NAMALWA (cell line): ENCODE results near the gene PRODH2.

ENCODE experiments used
- DNase-seq: peaks from one replicate; pipeline ENCODE4 v3.0.0-alpha.2; 2015; ENCODE audit warnings: low spot score

The PRODH2 gene, protein sequence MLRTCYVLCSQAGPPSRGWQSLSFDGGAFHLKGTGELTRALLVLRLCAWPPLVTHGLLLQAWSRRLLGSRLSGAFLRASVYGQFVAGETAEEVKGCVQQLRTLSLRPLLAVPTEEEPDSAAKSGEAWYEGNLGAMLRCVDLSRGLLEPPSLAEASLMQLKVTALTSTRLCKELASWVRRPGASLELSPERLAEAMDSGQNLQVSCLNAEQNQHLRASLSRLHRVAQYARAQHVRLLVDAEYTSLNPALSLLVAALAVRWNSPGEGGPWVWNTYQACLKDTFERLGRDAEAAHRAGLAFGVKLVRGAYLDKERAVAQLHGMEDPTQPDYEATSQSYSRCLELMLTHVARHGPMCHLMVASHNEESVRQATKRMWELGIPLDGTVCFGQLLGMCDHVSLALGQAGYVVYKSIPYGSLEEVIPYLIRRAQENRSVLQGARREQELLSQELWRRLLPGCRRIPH

DNA sequence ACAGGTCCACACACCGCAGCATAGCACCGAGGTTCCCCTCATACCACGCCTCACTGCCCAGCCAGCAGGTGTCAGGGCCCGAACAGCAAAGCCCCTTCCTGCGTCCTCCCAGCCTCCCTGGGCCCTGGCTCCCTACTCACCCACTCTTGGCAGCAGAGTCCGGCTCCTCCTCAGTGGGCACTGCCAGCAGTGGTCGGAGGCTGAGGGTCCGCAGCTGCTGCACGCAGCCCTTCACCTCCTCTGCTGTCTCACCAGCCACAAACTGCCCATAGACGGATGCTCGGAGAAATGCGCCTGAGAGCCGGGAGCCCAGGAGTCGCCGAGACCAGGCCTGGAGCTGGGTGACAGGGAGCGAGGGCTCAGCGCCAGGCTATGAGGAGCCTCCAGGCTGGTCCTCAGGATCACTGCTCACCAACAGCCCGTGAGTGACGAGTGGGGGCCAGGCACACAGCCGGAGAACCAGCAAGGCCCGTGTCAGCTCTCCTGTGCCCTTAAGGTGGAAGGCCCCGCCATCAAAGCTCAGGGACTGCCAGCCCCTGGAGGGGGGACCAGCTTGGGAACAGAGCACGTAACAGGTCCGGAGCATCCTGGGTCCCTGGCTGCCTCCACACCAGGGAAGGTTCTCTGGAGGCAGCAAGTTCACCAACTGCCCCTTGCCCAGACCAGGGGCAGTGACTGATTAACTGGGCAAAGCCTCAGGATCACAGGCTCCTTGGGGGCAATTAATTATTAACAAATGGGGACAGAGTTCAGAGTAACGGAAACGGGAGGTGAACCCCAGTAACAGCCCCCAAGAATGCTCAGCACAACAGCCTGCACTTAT is at the start of gene PRODH2:
Gene PRODH2 (minus strand): TSS at position 626 of the 823 bp plus-strand sequence. CDS start 40 bp downstream, at position 586.
- no peak for DNase-seq

DNA sequence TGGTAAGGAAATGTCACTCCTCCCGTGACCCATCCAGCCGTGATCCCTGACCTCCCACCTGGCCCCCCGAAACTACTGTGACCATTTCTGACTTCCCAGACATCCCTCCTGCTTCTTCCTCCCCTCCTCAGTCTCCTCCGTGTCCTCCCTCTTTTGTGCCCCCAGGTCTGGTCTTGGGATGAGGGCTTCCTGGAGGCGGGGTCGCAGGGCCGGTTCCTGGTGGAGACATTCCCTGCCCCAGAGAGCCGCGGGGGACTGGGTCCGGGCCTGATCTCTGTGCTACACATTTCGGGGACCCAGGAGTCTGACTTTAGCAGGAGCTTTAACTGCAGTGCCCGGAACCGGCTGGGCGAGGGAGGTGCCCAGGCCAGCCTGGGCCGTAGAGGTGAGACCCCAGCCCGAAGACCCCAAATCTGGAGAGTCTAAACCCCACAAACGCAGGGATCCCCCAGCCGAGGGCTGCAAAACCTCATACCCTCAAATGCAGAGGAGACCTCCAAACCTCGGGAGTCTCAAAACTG is 49.1 kb upstream of the PRODH2 start:
- DNase-seq, result no peak

DNA sequence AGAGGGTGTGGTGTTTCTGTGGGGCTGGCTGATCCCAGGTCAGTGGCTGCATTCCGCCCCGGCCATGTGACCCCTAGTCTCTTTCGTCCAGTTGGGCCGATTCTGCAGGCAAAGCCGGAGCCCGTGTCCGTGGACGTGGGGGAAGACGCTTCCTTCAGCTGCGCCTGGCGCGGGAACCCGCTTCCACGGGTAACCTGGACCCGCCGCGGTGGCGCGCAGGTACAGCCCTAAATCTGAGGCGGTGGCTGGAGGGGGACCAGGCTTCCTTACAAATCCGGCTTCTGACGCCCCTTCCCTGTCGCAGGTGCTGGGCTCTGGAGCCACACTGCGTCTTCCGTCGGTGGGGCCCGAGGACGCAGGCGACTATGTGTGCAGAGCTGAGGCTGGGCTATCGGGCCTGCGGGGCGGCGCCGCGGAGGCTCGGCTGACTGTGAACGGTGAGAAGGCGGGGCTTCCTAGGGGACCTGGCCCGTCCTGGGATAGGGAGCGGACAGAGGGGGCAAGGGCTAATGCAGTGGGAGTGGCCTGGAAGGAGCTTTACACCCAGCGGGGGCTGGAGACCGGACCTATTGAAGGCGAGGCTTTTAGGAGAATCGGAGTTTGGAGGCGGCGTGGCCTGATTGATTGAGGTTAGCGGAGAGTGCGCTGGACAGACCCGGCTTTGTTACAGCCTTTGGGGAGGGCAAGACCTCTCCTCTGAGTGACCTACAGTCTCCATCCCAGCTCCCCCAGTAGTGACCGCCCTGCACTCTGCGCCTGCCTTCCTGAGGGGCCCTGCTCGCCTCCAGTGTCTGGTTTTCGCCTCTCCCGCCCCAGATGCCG is 48.4 kb upstream of the PRODH2 start:
- no peak for DNase-seq

DNA sequence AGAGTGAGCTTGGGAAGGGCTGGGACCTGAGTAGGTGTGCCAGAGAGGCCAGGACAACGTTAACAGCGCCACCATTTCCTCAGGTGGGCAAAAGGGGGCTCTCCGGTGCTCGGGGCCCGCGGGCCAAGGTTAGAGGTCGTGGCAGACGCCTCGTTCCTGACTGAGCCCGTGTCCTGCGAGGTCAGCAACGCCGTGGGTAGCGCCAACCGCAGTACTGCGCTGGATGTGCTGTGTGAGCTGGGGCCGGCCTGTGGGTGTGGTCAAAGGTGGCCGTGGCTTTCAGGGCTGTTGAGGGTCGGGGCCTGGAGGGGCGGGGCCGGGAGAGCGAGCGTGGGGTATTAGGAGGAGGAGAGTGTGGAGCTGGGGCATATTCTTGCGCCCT is 47.8 kb upstream of the PRODH2 start:
- no peak for DNase-seq

DNA sequence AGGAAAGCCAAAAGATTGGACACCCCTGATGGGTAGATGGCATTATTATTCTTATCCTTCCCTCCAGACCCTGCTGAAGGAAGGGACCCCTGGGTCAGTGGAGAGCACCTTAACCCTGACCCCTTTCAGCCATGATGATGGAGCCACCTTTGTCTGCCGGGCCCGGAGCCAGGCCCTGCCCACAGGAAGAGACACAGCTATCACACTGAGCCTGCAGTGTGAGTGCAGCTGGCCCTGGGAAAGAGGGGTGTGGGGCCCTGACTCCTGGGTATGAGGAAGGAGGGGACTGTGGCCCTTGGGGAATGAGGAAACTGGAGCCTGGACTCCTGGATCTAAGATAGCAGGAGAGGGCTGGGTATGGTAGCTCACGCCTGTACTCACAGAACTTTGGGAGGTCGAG is 46.8 kb upstream of the PRODH2 start:
- no peak for DNase-seq

DNA sequence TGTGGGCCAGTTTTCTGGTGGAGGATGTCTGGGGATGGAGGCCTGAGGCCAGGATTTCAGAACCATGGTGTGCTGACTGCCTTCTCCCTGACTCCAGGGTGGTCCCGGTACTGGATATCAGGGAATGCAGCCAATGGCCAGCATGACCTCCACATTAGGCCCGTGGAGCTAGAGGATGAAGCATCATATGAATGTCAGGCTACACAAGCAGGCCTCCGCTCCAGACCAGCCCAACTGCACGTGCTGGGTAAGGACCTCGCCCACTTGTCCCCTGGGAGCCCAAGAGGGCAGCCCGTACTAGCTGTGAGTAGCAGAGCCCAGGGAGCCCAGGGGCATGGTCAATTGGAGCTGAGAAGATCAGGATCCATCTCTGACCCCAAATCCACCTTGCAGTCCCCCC is 45.7 kb upstream of the PRODH2 start:
- no peak for DNase-seq

DNA sequence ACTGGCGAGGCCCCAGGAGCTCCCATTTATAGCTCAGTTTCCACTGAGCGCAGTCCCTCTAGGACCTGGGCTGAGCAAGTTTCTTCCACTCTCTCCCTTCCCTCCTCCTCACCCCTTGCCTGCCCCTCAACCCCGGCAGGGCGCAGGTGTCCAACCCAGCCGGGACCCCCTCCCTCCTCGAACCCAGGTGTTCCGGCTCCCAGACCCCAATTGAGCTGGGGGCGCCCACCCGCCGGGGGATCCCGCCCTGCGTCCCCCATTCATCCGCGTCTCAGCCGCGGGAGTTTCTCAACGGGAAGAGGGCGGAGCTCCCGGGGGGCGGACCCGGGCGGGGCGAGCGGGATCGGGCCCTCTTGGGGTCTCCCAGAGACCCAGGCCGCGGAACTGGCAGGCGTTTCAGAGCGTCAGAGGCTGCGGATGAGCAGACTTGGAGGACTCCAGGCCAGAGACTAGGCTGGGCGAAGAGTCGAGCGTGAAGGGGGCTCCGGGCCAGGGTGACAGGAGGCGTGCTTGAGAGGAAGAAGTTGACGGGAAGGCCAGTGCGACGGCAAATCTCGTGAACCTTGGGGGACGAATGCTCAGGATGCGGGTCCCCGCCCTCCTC is 44.0 kb upstream of the PRODH2 start, which contains the start of gene KIRREL2:
Gene KIRREL2 (plus strand): TSS at position 366 of the 604 bp plus-strand sequence. CDS start 209 bp downstream, at position 575.
- DNase-seq, result peak; percentile 56

DNA sequence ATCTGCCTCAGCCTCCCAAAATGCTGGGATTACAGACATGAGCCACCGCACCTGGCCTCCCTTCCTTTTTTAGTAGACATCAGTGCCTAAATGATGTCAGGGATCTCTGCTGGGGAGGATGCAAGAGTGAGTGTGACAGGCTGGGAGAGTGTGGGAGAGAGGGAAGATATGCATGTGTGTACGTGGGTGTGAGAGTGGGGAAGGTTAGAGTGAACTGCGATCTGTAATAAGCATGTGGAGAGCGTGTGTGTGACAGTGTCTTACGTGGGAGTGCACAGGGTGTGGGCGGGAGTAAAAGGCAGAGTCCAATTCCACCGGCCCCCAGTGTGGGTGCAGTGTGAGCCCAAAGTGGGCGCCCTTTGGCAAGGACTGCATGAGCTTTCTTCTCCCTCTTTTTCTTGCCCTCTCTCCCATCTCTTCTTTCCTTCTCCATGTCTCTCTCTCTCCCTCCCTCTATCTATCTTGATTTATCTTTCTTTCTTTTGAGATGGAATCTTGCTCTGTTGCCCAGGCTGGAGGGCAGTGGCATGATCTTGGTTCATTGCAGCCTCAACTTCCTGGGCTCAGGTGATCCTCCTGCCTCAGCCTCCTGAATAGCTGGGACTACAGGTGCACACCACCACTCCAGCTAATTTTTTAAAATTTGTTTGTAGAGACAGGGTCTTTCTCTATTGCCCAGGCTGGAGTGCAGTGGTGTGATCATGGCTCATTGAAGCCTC is 40.6 kb upstream of the PRODH2 start:
- no peak for DNase-seq

DNA sequence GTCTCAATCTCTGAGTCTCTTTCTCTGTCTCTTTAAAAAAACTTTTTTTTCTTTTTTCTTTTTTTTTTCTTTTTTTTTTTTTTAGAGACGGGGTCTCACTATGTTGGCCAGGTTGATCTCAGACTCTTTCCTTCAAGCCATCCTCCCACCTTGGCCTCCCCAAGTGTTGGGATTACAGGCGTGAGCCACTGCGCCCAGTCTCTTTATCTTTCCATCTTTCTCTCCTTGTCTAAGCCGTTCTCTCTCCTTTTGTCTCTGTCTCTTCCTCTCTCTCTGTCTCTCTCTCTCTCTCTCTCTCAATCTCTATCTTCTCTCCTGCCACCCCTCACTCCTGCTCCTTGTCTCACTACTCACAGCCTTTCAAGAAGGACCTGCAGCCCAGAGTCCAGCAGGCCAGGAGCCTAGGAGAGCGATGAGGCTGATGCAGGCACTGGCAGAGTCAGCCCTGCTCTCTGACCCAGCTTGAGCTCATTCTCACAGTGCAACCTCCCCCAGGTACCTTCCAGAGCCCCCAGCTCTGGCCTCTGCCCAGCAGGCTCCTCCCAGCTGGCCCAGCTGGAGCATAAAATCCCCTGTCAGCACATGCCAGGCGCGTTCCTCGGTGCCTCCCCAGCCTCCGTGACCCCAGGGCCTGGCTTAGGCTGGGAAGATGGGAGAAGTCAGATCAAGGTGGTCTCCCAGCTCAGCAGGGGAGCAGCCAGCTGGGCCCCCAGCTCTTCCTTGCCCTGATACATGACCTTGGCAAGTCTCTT is 39.6 kb upstream of the PRODH2 start, which contains the start of gene NPHS1:
Gene NPHS1 (minus strand): TSS at position 476 of the 752 bp plus-strand sequence. CDS start 667 bp downstream, outside the sequence.
- DNase-seq, result no peak

DNA sequence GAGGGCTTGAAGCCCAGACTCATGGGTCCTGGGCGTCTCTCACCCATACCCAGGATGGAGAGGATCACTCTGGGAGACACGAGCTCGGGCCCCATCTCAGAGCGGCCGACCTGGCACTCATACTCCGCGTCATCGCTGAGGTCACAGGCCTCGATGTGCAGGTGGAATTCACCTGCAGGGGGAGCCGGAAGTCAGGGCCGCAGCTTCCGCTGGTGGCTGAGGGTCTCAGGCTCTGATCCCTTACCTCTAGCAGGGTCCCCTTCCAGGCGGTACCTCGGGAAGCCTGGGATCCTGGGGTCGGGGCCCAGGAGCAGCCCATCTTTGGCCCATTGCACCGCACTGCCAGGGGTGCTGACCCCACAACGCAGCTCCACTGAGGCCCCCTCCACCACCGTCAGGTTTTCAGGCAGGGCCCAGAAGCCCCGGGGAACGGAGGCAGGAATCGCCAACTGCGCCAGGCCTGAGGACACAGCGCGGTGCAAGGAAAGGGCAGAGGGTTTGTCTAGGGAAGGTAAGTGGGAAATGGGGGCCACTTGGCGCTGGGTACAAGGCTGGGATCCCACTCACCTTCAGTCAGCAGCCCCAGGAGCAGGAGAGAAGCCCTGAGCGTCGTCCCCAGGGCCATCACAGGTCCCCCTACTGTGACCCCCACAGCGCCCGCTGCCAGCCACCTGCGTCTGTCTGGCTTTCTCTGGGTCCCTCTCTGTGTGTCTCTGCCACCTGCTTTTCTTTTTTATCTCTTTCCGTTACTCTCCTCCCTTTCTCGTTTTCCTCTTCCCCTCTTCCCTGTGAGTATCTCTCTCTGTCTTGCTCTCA is 38.8 kb upstream of the PRODH2 start:
- DNase-seq, result no peak

DNA sequence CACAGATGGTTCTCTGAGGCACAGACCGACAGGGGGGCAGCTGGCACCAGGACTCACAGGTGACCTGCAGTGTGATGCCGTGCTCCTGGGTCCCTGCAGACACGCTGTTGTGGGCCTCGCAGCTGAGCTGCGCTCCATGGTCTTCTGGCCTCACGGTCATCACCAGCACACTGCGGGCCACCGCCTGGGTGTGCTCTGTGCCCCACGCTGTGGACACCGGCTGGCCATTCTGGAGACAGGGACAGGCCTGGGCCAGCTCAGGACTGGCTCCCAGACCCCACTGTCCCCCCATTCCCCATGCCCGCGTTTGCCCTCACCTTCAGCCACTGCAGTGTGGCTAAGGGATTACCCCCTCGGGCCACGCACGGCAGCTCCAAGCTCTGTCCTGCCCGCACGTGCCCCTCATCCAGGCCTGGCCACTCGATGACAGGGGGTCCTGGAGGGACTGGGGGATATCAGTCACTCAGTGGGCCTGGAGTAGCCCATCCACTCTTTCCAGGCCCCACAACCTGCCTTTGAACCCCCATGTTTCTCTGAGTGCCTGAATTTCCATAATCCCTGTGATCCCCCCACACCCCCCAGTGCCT is 36.4 kb upstream of the PRODH2 start:
- no peak for DNase-seq

DNA sequence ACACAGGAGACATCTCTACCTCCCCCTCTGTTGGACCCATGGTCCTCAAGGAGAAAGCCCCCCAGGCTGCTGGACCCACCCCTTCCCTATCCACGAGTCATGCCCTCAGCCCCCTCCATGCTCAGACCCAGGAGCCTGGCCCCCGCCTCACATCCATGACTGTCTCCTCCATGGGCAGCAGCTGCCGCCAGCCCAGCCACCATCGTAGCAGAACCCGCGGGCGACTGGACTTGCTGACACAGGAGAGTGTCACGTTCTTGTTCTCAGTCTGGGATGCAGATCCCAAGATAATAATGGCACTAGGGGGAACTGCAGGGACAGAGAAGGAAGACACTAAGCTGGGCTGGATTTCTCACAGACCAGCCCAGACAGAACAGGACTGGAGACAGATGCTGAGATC is 35.8 kb upstream of the PRODH2 start:
- no peak for DNase-seq

DNA sequence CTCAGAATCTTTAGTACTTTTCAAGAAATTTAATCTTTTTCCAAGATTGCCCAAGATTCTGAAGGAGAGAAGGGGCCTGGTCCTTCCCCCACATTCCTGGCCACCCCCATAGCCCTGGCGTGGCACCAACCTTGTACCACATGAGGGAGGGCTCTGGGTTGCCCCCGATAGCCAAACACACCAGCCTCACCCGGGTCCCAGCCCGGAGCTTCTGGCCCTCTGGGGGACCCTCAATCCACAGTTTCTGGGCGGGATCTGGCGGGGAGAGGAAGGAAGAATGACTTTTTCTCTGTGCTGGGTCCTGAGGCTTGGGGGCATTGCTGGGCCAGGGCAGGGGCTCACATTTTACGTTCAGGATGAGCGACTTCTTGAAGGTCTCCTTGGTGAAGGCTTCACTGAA is 35.3 kb upstream of the PRODH2 start:
- DNase-seq, result no peak

DNA sequence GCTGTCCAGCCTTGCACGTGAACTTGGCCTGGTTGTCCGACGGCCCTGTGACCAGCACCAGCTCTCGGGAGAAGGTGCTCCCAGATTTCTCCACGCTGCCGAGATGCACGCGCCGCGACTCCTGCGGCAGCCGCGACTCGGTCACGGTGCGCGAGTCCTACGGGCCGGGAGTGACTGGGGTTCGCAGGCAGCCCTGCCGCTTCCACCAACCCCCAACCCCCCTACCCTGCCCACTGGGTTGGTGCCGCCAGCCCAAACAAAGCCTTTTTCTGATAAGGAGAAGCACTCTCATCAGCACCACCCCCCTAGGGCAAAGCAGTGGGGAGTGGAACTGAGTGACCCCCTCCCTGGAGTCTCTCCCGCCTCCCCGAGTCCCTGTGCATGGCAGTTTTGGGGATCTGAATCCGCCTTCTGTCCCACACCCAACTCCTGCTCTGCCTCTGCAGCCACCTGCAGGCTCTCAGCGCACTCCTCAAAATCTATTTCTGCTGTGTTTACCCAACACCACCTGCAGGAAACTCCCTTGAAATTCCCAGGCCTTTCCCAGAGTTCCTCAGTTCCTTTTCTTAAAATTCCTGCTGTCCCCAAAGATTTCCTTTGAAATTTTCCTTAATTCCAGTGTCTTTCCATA is 33.5 kb upstream of the PRODH2 start:
- DNase-seq, result no peak

DNA sequence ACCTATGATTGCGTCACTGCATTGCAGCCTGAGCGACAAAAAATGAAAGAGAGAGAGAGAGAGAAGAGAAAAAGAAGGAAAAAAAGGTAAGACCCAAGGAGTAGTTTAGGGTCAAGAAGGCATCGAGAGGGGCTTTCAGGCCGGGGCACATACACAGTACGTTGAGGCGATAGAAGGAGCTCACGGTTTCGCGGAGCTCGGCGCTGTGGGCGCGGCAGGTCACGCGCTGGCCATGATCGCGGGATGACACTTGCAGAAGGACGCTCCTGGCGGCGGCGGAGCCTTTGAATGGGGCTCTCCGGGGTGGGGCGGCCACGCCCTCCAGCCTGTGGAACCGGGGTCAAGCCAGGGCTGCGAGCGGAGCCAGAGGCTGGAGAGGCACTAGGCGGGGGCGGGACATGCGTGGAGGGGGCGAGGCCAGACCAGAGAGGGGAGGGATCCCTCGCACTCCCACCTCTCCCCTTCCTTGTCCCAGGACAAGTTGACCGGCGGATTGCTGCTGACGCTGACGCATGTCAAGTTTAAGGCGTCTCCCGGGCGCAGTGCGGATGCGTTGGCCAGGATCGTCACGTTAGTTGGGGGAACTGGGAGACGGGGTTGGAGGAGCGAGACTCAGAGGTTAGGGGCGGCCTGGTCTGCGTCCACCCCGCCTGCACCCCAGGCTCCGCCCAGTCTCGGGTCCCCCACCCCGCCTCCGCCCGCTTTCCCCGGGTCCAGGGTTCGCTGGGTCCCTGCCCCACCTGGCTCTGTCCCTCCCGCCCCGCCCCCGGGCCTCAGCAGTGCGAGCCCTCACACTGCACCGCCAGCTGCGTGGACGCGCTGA is 32.8 kb upstream of the PRODH2 start:
- no peak for DNase-seq

DNA sequence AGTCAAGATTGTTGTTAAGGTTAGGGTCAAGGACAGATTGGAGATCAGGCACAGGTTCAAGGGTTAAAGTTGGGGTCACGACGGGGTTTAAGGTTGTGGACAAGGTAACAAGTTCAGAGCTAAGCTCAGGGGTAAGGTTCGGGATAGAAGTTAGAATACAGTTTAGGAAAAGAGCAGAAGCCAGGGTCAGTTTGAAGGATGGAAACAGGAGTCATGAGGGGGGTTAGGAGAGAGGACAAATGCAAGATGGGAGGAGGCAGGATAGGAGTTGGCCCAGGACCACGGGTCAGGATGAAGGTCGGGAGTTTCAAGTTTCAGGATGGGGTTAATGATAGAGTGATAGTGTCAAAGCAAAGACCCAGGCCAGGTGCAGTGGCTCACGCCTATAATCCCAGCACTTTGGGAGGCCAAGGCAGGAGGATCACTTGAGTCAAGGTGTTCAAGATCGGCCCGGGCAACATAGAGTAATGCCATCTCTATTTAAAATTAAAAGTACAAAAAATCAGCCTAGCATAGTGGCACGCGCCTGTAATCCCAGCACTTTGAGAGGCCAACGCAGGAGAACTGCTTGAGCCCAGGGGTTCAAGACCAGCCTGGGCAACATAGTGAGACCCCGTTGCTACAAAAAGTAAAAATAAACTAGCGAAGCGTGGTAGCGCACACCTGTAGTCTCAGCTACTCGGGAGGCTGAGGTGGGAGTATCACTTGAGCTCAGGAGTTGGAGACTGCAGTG is 32.0 kb upstream of the PRODH2 start:
- DNase-seq, result no peak
